RPMI7951 (cell line): ENCODE measurements around the gene RIPK1. TPM values are rescaled to one million over a fixed set of nuclear protein-coding genes. Genes with fewer than 3 reads are reported as not detected.
A peak's percentile ranks its signal among the peaks of the same experiment; 100 is the strongest.
"Not testable (repeated sequence)": the region's sequence is repeated elsewhere in the genome, so short reads cannot be mapped to it uniquely, and the experiment has no call there.

ENCODE experiments used
- DNase-seq: peaks from one replicate; pipeline ENCODE4 v3.0.0-alpha.2; 2012; ENCODE audit warnings: low read depth
- total RNA-seq: library from RNA; depleted of rRNA; stranded (reverse); fragments of >200 nt; shearing (Covaris generic); gene quantifications from 2 replicates; pipeline ENCODE4 v1.2.3, GENCODE V29; 2014

RIPK1 gene
- total RNA-seq, 1 experiment from 2014 or later: 13.2 TPM

DNA sequence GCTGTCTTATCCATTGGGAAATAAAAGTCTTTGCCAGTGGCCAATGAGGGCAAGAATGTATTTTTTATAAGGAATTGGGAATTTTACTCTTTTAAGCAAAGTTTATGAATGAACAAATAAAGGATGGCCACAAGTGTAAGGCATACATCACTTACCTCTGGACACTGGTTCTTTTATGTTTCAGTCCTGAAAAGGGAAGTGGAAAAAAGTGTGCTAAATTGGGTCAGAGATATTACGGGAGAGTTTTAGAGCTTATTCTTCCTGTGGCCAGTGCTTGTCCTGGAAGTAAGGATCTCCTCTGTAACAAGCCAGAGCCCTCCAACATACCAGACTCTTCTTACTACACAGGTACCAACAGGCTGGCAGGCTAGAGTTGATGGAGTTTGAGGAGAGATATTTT lies 22.5 kb upstream of the RIPK1 start:
- no peak for DNase-seq

DNA sequence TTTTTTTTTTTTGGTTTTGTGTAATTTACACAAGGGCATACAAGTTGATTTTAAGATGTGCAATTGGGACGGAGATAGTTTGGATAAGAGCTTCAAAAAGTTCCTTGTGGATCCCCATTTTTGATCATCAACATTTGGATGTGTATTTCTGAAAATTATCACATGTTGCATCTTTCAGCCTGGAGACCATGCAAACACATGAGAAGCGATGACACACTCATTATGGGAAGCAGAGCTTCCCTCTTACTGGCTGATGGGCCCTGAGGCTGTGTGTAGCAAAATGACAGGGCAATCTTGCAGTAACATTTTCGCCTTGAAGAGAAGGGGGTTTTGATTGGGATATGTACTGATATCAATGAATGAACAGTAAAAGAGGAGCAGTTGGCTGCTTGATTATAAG lies 22.0 kb upstream of the RIPK1 start:
- DNase-seq: peak; percentile 48

DNA sequence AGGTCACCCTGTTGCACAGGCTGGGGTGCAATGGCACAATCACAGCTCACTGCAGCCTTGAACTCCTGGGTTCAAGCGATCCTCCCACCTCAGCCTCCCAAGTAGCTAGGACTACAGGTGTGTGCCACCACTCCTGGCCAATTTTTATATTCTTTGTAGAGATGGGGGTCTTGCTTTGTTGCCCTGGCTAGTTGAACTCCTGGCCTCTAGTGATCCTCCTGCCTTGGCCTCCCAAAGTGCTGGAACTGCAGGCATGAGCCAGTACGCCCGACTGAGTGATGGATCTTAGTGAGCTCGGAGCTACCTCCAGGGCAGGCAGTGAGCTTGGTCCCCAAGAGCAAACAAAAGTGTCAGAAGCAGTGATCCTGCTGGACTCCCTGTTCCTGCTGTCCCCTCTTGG lies 20.3 kb upstream of the RIPK1 start:
- DNase-seq: not testable (repeated sequence)

DNA sequence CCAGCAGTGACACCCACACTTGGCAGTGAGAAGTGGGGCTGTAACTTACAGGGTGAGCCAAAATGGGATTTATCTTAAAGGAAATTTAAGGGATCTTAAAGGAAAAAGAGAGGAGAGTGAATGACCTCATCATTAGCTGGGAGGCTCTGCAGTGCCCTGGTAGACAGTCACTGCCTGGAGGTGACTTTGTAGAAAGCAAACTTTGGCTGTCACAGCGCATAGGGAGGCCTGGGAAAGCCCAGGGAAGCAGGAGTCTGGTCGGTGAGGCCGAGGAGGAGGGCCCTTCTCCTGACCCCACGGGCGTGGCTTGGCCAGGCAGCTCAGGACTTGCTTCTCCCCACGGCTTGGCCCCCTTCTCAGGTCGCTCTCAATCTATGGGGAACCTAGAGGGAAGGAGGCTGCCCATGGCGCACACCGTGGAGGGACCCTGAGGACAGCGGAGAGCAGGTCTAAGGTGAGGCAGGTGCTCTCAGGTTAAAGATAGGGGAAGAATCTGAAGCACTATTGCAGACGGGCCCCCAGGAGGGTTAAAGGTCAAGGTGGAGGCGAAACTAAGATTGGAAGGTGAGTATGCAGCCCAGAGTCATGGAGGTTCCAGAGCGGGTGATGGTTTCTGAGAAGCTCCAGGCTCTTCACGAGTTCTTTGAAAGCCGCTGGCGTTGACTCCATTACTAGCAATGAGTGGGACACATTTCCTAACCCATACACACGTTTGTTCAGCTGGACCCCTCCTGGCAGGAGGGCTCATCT lies 15.6 kb upstream of the RIPK1 start:
- DNase-seq: no peak

DNA sequence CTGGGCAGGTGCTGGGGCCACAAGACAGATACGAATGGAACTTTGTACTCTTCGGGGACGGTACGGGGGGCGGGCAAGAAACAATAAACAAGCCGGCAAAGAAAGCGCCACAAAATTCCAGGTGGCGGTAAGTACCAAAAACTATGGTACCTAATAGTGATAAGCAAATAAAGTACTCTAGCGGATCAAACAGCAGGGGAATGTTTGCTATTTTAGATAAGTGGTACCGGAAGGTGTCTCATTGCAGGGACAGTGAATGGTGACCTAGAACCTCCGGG lies 15.1 kb upstream of the RIPK1 start:
- no peak for DNase-seq

DNA sequence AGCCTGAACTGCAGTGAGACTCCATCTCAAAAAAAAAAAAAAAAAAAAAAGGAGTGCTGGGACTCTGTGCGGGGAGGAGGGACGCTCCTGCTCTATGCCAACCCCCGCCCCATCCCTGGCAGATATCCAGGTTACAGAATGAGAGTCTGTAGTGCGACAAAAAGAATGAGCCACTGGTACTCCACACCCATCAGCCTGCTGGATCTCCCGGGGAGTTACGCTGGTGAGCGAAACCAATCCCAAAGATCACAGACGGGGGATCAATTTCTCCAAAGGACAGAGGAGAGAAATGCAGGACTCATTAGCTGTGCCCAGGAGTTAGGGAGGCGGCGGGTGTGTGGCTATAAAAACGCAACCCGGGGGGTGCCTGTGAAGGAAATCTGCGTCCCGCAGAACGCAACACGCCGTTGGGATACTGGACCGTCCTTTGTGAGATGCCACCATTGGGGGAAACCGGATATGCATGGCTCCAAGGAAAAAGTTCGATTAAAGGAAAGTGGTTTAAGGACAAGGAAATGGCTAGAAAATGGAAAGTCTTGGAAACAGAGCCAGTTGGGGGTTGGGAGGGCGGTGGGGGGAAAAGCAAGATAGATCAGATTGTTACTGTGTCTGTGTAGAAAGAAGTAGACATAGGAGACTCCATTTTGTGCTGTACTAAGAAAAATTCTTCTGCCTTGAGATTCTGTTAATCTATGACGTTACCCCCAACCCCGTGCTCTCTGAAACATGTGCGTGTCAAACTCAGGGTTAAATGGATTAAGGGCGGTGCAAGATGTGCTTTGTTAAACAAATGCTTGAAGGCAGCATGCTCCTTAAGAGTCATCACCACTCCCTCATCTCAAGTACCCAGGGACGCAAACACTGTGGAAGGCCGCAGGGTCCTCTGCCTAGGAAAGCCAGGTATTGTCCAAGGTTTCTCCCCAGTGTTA lies 13.8 kb upstream of the RIPK1 start:
- not testable (repeated sequence) for DNase-seq

DNA sequence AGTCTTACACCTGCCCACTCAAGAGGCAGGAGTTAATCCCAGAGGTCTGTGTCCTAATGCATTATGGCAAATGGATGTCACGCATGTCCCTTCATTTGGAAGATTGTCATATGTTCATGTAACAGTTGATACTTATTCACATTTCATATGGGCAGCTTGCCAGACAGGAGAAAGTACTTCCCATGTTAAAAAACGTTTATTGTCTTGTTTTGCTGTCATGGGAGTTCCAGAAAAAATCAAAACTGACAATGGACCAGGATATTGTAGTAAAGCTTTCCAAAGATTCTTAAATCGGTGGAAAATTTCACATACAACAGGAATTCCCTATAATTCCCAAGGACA lies 13.2 kb upstream of the RIPK1 start:
- DNase-seq: not testable (repeated sequence)

DNA sequence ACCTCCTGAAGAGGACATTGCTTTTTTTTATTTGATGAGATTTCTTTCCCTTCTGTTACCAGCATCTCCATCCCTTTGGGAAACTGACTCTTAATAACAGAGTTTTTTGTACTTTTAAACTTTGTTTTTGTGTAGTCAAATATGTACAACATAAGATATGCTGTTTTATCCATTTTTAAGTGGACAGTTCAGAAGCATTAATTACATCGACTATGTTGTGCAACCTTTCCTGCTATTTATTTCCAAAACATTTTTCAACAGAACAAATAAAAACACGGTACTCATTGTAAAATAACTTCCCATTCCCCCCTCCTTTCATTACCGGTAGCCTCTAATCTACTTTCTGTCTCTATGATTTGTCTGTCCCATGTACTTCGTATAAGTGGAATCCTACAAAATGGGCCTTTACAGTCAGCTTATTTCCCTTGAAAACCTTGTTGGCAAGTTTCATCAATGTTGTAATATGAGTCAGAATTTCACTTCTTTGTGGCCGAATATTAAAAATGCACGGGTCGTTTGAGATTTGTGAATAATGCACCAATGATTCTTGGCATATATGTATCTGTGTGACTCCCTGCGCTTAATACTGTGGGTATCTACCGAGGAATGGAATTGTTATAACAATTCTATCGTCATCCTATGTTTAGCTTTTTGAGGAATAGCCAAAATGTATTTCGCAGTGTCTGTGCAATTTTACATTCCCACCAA lies 11.1 kb upstream of the RIPK1 start:
- DNase-seq: no peak

DNA sequence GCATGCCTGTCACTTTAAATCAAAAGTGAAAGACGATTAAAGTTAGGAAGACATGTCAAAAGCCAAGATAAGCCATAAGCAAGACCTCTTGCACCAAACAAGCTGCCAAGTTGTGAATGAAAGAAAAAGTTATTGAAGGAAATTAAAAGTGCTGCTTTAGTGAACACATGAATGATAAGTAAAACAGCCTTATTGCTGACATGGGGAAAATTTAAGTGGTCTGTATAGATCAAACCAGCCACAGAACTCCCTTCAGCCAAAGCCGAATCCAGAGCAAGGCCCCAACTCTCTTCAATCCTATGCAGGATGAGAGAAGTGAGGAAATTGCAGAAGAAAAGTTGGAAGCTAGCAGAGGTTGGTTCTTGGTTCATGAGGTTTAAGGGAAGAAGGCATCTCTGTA lies 9.3 kb upstream of the RIPK1 start:
- no peak for DNase-seq

DNA sequence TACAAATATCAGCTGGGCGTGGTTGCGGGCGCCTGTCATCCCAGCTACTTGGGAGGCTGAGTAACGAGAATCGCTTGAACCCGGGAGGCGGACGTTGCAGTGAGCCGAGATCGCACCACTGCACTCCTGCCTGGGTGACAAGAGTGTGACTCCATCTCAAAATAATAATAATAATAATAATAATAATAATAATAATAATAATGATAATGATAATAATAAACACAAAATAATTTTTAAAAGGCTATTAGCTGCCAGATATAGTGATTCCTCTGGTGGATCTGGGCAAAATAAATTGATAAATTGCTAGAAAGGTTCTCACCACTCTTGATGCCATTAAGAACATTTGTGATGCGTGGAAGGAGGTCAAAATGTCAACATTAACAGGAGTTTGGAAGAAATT lies 8.2 kb upstream of the RIPK1 start:
- not testable (repeated sequence) for DNase-seq

DNA sequence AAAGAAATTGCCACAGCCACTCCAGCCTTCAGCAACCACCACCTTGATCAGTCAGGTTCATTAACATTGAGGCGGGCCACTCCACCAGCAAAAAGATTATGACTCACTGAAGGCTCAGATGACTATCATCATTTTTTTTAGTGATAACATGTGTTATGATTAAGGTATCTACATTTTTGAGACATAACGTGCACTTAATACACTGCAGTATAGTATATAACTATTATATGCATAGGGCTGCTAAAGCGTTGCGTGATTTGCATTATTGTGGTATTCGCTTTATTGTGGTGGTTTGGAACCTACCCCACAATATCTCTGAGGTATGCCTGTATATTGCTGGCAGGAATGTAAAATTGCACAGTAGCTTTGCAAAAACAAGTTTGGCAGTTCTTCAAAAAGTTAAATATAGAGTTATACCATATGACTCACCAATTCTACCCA lies 6.8 kb upstream of the RIPK1 start:
- DNase-seq: peak; percentile 69

DNA sequence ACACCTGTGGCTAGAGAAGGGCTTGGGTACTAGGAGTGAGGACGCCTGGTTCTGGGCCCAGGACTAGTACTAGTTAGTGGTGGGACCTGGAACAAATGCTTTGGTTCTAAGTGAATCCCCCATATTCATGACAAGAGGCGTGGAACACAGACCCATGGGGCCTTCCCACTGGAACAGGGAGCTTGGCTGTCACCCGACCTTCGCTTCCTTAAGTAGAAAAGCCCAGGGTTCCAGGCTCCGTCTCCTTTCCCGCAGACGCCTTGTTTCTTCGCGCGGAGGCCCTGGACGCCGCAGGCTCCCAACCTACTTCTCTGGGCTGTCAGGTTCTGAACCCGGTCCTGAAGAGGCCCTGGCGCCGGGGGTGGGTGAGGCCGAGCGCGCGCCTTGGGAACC lies 5.0 kb upstream of the RIPK1 start:
- not testable (repeated sequence) for DNase-seq

DNA sequence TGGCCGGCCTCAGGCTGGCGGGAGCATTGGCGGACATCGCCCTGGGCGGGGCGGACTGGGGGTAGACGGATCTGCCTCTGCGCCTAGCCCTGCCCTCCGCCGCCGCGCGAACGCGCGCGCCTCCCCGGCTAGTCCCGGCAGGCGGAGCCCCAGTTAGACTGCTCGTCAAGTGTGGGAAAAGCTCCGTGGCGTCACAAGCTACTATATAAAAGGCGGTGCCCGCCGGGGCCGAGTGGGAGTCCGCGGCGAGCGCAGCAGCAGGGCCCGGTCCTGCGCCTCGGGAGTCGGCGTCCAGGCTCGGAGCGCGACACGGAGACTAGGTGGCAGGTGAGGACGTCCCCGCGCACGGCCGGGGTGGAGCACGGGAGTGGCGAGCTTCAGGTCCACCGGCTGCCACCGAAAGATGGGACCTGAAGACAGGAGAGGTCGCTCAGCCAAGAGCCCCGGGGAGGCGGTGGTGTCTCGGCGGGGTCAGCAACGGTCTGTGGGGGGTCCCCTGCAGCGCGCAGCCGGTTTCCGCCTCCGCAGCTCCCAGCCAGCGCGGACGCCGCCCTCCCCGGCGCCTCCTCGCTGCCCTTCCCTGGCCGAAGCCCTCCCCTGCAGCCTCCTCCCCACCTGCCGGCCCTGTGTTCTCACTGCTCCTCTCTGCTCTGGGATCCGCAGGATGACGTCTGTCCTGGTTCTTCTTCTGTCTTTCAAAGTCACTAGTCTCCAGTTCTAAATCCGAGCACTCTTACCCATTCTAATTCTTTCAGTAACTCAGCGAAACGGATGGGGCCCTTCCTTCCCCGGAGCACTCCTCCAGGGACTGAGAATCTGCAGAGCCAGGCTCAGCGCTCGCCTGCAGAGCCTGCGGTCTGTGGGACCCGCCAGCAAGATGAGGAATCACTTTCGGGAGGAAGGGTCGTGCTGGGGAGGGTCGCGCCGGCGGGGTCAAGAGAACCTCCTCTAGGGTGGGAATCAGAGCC lies 4.3 kb upstream of the RIPK1 start:
- DNase-seq: peak; percentile 94

DNA sequence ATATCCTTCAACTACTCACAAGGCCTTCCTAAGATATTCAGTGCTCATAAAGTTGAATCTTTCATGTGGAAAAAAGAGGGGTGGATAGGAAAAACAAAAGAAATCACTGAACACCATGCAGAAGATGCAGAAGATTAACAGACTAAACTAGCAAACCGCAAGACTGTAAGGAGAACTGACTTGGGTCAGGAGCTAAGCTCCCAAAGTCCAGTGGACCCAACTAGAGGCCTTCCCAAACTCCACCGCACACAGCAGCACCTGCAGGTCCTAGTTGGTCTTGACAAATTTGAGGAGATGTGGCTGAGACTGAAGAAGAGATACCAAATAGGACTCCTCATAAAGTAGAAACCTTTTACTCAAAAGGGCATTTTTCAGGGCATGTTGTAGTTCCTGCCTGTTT lies 3.3 kb downstream of the RIPK1 start:
- no peak for DNase-seq

DNA sequence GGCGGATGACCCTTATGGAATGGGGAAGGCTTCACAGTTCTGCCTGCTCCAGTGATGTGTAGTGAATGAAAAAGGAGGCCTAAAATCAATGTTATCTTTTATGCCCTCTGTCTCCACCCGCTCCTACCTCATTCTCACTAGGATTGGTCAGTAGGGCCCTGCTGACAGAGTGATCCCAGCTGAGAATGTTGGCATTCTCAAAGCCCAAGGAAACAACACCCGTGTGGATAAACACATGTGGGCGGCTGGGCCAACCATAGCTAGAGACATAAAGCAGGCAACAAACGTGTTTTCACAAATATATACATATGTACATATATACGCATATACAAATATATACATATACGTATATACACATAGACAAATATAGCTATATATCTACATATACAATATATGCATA lies 4.5 kb downstream of the RIPK1 start:
- DNase-seq: no peak

DNA sequence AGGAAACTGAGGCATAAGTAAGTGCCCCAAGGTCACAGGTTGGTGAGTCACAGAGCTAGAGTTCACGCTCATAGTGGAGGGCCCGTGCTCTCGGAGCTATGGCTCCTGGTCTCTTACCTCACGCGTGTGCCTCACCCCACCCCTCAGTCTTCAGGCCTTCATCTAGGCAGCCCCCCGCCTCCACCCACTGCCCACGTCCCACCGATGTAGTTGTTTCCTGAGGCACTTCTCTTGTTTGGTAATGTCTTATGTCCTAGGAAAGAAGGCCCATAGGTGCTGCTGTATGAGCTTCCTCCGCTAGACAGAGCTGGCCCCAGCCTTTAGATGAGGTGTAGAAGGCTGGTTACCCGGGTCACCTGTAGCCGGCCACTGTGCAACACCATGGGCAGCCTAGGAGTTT lies 5.1 kb downstream of the RIPK1 start:
- no peak for DNase-seq

DNA sequence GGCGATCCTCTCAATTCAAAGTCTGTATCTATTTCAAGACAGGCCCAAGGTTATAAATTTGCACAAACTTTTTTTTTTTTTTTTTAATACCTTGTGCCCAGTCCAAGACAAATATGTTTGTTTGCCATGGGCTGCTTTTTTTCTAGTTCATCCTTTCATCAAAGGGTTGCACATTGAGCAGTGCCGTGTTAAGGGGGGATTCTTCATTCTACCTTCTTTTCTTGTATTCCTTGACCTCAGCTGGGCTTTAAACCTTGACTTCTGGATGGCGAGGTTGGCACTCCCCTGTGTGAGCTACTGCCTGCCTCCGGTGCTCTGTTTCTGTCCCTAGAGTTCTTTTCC lies 7.4 kb downstream of the RIPK1 start:
- DNase-seq: no peak

DNA sequence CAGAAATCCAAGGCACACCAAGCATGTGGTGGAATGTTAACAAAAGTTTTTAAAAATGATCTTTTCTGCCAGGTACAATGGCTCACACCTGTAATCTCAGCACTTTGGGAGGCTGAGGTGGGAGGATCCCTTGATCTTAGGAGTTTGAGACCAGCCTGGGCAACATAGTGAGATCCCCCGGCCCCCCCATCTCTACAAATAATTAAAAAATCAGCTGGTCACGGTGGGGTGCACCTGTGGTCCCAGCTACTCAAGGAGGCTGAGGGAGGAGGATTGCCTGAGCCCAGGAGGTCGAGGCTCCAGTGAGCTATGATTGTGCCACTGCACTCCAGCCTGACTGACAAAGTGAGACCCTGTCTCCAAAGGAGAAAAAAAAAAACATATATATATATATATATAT lies 8.0 kb downstream of the RIPK1 start:
- DNase-seq: no peak

DNA sequence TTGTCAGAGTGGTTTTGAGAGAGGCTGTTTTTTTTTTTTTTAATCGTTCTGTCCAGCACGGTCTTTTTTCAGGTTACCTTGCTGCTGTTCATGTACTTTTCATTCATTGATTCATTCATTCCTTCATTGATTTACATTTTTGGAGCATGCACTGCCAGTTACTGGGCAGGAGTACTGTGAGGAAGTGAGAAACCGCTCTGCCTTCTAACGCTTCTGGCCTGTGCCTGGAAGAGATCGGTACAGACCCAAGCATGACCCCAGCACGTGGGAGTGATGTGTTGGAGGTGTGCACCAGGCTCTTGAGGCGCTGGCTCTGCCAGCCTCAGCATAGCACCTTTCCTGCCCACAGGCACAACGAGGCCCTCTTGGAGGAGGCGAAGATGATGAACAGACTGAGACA lies 9.1 kb downstream of the RIPK1 start:
- DNase-seq: no peak

DNA sequence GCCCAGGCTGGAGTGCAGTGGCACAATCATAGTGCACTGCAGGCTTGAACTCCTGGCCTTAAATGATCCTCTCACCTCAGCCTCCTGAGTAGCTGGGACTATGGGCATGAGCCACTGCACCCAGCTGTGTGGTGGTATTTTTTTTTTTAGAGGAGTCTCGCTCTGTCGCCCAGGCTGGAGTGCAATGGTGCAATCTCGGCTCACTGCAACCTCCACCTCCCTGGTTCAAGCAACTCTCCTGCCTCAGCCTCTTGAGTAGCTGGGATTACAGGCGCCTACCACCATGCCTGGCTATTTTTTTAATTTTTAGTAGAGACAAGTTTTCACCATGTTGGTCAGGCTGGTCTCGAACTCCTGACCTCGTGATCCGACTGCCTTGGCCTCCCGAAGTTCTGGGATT lies 10.7 kb downstream of the RIPK1 start:
- not testable (repeated sequence) for DNase-seq

DNA sequence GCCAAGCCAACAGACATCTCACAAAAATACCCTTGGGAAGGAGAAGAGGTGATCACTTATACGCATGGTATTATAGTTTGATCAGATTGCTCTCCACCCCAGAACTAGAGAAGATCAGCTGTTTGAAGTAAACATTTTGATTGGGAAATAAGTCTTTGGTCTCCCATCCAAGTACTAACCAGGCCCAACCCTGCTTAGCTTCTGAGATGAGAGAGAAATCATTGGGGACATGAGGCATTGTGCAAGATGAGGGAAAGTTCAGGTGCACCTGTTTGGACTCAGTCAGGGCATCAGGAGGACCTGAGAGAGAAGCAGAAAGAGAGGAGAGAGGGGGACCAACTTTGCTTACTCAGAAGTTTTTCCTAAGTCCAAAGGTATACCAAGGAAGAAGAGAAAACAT lies 11.4 kb downstream of the RIPK1 start:
- no peak for DNase-seq

DNA sequence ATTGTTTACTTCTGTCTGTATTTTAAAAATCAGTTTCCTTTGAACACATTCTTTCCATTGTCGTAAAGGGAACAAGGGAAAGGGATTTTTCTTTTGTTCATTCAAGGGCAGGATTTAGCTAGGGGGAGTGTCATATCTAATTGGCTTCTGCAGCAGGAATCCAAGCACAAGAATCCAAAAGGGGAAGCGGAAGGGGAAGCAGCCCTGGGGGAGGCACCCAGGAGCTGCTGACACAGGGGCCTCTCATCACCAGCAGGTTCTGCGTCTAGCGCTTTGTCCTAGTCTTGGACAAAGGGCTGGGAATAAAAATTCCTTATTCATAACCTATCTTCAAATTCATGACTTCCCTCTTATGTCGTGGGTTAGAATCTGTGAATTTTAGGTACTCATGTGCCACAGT lies 13.7 kb downstream of the RIPK1 start:
- DNase-seq: no peak
